Epithelial cell of prostate (primary cell): Measurements from ENCODE around the gene AP2S1.
"Not testable (repeated sequence)": the region's sequence is repeated elsewhere in the genome, so short reads cannot be mapped to it uniquely, and the experiment has no call there.

Experiments used
- DNase-seq: peaks from one replicate; pipeline ENCODE4 v3.0.0-alpha.2; 2011; ENCODE audit warnings: low read depth, low spot score
- H3K27ac ChIP-seq: fragments of 450-650 bp; 2 replicates; pipeline ENCODE4 v1.5.1; 2017; ENCODE audit warnings: mild to moderate bottlenecking

The AP2S1 gene

DNA sequence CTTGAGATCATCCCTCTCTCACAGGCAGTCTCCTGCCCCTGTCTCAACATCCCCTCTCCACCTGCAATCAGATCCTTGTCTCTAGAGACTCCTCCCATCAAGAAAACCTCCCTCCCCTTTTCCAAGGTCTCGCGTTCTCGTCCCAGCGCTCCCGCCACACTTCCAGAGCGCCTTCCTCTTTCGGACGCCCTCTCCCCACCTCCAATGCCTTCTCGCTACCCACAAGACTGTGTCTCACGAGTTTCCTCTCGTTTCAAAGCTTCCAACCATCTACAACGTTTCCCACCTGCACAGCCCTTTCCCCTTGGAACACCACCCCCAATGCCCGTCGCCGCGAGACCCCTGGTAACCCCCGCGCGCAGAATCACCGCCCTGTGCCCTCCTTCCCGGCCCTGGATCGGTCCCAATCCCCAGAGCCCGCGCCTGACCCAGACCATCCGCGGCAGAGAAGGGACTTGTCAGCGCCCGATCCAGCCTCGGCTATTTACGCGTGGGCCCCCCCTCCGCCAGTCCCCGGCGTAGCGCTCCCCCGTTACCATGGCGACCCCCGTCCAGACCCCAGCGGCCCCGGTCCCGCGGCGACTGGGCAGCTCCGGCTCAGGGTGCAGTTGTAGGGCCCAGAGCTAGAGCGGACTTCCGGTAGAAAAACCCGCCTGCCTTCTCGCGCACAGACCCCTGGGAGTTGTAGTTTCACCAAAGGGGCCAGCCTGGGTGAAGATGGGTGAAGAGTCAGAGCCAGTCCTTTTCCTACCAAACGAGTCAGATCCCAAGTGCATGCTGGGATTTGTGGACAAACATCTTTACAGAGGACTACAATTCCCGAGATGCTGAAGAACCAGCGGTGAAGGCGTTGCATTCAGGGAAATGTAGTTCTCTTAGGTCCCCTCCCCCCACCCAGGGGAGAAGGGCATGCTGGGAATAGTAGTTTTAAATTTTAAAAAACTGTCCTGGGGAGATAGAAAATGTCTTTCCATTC lies at the start of gene AP2S1:
Gene AP2S1 (minus strand): TSS at position 619 of the 976 bp plus-strand sequence. CDS start 80 bp downstream, at position 539.
- peak within 1 kb of the TSS; percentile 93 for H3K27ac ChIP-seq
- DNase-seq: peak; percentile 97

DNA sequence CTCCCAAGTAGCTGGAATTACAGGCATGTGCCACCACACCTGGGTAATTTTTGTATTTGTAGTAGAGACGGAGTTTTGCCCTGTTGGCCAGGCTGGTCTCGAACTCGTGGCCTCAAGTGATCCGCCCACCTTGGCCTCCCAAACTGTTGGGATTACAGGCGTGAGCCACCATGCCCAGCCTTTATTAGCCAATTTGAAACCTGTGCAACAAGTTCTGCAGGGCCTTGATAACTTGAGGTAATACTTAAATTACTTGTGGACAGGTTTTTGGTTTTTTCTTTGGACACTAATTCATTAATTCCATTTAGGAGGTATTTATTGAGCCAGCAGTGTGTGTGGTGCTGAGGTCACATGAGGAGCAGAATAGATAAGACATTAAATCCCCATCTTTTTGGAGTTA lies 49.7 kb upstream of the AP2S1 start:
- peak overlapping the region; percentile 91 for H3K27ac ChIP-seq
- DNase-seq: no peak

DNA sequence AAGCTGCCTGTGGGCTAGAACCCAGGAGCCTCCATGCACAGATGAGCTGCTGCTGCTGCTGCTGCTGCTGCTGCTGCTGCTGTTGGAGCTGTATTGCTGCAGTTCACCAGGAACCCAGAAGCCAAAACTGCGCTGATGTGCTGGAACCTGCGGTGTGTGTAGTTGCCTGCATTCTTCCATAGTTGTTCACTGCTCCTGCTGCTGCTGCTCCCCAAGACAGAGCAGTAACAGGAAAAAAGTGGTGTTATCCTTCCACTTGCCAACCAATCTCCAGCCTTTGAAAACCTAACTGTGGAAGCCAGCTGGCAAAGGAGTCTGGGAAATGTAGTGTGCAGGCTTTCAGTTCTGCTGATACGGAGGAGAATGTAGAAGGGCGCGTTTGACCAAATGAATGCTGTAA lies 48.1 kb upstream of the AP2S1 start:
- H3K27ac ChIP-seq: peak overlapping the region; percentile 91
- DNase-seq: no peak

DNA sequence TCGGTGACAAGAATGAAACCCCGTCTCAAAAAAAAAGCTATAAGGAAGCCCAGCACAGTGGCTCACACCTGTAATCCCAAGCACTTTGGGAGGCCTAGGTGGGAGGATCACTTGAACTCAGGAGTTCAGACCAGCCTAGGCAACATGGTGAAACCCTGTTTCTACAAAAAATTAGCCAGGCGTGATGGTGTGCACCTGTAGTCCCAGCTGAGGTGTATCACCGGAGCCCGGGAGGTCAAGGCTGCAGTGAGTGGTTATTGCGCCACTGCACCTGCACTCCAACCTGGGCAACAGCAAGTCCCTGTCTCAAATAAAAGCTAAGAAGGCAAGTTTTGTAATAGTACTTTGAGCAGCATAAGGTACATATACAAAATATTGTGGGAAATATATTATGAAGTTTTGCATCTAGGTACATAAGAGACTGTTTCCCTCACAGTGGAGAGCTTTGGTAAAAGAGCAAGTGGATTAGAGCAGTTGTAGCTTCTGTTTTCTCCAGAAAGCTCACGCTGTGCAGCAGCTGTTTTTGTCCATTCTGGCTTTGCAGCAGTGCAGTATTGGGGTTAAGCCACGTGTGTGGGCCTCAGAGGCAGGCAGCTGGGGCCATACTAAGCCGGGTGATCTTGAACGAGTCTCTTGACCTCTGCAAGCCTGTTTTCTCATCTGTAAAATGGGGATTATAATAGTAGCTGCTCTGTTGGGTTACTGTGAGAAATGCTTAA lies 45.6 kb upstream of the AP2S1 start:
- H3K27ac ChIP-seq: no peak overlapping the region
- DNase-seq: no peak

DNA sequence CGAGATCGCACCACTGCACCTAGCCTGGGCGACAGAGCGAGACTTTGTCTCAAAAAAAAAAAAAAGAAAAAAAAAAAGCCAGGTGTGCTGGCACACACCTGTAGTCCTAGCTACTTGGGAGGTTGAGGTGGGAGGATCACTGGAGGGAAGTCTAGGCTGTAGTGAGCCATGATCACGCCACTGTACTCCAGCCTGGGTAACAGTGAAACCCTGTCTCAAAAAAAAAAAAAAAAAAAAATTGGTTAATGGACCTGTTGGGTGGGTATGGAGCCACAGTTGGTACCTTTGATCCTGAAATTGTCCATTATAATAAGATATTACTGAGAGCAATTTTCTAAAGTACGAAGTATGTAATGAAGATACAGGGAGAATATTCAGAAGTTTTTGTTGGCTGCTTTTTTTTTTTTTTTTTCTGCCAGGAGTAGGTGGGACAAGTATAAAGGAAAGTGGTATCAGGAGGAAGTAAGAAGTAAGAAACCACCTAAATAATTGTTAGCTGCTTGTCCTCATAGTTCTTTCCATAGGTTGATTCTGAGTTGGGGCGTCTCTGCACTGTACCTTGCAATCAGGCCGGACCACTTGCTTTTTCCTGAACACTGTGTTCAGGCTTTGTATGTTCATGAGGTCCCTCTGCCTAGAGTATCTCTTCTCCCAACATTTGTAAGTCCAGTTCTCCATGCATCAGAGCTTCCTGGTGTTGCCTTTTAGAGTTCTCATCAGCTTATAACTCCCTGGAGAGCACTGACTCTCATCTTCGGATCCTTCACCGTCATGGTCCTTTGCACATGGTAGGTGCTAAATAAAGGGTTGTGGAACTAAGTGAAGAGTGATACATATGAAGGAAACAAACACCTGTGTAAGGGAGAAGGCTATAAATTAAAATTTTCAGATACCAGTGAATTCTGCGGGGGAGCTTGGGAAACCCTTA lies 41.9 kb upstream of the AP2S1 start:
- DNase-seq: no peak
- peak overlapping the region; percentile 70 for H3K27ac ChIP-seq

DNA sequence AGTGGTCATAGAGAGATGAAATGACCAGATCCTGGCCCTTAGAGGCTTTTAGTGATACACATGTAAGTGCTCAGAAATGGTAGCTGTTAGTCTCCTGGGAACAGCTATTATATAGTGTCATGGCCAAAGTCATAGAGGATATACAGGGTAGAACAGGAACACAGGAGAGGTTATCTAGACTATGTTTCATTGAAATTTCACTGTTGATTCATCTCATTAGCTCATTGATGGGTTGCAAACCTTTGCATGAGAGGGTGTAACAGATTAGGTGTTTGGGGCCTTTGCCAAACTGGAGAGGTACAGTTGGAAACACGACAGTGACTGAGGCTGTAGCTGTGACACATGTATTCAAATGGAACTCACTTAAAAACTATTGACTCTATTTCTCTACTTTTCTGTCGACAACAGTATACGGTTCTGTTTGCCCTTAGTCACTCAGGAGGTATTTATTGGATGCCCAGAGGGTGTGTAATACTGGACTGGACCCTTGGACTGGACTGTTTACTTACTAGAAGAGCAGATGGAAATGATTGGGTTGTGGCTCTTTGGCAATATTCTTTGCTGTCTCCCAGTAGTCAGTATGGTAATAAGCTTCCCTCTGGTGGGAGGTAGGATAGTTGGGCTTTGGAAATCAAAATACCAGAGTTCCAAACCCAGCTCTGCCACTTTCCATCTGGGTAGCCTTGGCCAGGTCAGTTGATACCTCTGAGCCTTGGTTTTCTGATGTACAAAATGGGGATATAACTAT lies 40.0 kb upstream of the AP2S1 start:
- DNase-seq: peak; percentile 27
- peak overlapping the region; percentile 84 for H3K27ac ChIP-seq

DNA sequence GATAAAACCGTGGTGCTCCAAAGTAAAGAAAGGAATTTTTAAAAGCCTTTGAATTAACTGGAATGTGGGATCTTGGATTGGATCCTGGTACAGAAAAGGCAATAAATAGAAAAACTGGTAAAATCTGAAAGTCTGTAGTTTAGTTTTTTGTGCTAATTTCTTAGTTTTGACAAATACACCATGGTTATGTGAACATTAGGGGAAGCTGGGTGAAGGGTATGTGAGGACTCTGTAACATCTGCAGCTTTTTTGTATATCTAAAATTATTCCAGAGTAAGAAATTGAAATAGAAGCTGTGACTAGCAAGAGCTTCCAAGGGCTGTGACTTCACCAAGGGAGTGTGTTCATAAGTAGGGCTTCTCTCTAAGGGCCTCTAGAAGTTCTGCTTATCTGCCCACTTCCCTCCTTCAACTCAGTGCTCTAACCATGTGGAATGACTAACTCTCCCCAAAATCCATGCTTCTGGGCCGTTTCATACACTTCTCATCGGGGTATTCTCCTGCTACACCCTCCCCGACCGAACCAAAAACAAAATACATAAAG lies 36.7 kb upstream of the AP2S1 start:
- DNase-seq: no peak

DNA sequence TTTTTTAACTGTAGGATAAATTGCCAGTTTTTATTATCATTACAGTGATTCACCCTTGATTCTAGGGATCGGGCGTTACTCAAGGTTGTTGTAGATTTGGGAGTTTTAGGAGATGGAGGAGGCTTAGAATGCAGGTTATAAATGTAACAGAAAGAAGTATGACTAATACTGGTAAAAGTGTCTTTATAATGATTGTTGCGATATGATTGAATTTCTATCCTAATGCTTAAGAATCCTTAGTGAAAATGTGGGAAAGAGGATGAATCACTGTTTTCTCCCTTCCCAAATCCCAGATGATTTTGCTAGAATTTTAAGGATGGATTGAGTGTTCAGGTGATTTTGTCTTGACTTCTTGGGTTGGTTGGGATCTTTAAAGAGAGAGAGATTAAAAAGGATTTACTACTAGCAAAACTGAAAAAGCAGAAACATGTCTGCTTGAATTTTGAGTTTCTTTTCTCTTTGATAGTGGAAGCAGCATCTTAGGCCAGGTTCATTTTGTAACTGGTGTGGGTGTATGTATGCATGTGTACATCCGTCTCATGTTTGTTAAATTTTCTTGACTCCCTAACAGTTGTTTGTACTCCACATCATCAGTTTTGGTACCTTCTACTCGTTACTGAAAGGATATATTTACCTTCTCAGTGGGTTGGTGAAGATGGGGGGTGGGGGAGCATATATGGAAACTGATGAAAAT lies 36.0 kb upstream of the AP2S1 start:
- no peak for DNase-seq
- no peak overlapping the region for H3K27ac ChIP-seq

More for the DNA sequence above, 36.7 kb upstream of the AP2S1 start:
- H3K27ac ChIP-seq: no peak overlapping the region

DNA sequence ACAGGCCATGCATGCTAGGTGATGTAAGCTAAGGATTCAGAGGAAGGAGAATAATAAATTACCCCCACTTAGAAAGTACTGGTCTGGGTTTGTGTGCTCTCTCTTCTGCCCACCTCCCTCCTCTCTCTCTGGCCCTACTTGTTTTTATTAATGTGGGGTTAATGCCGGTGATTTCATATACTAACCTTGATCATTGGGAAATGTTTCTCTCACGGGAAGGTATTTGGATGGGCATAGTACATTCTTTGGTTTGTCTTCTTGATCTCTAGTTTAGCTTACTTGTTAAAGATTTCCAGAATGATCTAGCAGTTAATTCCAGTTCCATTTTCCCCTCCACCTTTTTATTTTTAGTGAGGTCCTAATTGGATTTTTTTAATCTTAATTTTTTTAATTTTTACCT lies 34.8 kb upstream of the AP2S1 start:
- H3K27ac ChIP-seq: no peak overlapping the region
- no peak for DNase-seq

DNA sequence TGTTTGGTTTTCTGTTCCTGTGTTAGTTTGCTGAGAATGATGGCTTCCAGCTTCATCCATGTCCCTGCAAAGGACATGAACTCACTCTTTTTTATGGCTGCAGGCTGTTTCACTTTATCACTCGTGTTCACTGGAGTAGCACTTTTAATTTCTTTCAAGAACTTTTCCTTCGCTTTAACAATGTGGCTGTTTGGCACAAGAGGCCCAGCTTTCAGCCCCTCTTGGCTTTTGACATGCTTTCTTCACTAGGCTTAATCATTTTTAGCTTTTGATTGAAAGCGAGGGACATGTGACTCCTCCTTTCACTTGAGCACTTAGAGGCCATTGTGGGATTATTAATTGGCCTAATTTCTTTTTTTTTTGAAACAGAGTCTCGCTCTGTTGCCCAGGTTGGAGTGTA lies 32.1 kb upstream of the AP2S1 start:
- DNase-seq, H3K27ac ChIP-seq: not testable (repeated sequence)

DNA sequence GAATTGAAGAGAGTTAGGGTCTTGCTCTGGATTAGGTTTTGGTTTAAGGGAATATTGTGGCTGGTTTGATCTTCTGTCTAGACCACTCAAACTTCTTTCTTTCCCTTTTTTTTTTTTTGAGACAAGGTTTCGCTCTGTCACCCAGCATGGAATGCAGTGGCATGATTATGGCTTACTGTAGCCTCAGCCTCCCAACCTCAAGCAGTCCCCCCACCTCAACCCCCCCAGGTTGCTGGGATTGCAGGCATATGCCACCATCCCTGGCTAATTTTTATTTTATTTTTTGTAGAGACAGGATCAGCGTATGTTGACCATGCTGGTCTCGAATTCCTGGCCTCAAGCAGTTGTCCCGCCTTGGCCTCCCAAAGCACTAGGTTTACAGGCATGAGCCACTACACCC lies 31.4 kb upstream of the AP2S1 start:
- no peak overlapping the region for H3K27ac ChIP-seq
- no peak for DNase-seq

DNA sequence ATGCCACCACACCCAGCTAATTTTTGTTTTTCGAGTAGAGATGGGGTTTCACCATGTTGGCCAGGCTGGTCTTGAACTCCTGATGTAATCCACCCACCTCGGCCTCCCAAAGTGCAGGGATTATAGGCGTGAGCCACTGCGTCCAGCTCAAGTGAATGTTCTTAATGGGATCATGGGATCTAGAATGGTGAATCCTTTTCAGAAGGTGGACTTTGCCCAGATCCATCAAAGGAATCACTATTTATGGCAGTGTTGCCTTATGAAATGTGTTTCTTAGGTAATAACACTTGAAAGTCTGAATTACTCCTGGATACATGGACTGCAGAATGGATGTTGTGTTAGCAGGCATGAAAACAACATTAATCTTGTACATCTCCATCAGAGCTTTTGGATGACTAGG lies 30.4 kb upstream of the AP2S1 start:
- DNase-seq: no peak
- no peak overlapping the region for H3K27ac ChIP-seq

DNA sequence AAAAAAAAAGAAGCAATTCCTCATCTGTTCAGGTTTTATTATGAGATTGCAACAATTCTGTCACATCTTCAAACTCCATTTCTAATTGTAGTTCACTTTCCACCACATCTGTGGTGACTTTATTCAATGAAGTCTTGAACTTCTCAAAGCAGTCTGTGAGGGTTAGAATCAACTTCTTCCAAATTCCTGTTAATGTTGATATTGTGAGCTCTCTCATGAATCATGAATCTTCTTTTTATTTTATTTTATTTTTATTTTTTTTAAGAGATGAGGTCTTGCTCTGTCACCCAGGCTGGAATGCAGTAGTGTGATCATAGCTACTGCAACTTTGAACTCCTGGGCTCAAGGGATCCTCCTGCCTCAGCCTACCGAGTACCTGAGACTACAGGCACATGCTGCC lies 29.8 kb upstream of the AP2S1 start:
- H3K27ac ChIP-seq: no peak overlapping the region
- DNase-seq: no peak

DNA sequence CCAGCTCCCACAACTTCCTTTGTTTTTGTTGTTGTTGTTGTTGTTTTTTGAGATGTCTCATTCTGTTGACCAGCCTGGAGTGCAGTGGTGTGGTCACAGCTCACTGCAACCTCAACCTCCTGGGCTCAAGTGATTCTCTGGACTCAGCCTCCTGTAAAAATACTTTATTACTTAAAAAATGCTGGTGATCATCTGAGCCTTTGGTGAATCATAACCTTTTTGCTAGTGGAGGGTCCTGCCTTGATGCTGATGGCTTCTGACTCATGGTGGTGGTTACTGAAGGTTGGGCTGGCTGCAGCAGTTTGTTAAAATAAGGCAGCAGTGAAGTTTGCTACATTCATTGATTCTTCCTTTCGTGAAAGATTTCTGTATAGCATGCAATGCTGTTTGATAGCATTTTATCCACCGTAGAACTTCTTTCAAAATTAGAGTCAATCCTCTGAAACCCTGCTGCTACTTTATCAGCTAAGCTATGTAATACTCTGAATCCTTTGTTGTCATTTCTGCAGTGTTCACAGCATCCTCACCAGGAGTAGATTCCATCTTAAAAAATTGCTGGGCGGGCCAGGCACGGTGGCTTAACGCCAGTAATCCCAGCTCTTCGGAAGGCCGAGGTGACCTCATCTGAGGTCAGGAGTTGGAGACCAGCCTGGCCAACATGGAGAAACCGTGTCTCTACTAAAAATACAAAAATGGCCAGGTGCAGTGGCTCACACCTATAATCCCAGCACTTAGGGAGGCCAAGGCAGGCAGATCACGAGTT lies 28.1 kb upstream of the AP2S1 start:
- peak overlapping the region; percentile 4 for H3K27ac ChIP-seq
- DNase-seq: no peak

DNA sequence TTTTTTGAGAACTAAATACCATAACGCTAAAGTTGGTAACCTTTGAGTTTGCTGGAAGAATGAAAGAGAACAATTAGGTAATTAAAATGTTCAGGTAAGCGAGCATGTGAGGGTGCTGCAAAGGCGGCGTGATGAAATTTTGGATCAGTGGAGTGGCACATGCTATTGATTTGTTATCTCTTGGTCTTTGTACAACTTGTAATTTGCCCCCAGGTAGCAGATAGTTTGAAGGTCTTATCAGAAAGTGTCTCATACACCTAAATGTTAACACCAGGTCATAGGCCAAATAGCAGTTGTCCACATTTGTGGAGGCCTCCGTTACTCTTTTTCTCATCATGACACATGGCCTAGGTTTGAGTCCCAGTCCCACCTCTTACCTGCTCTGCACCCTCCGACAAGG lies 25.0 kb upstream of the AP2S1 start:
- peak overlapping the region; percentile 68 for H3K27ac ChIP-seq
- DNase-seq: no peak

DNA sequence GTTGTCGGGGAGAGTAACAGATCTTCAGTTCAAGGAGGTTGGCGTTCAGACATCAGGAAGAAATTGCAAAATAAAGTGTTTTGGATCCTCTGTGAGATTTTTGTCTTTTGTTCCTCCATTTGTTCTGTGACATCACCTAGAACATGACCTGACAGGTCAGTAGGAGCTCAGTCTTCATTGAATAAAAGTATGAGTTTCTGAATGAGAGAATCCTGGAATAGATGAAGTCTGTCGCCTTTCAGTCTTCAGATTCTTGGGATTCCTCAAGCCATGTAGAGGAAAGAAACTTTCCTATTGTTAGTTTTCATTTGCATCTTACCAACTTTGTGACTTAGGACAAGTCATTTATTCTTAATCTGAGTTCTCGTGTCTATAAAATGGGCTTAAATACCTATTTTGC lies 24.6 kb upstream of the AP2S1 start:
- DNase-seq: no peak
- peak overlapping the region; percentile 68 for H3K27ac ChIP-seq

DNA sequence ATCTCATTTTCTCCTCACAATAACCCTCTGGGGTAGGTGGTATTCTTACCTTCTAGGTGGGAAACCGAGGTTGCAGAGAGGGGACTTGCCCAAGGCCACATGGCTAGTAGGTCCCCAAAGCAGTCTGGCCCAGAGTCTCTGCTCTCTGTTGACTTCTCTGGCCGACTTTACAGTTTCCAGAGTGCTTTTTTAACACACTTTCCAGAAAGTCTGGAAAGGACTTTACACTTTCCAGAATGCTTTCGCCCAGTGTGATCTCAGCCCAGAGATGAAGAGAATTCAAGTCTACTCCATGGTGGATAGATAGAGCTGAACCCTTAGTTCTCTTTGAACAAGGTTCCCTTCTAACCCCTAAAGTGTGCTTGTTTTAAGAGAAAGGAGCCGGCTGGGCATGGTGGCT lies 22.3 kb upstream of the AP2S1 start:
- no peak for DNase-seq
- peak overlapping the region; percentile 68 for H3K27ac ChIP-seq

DNA sequence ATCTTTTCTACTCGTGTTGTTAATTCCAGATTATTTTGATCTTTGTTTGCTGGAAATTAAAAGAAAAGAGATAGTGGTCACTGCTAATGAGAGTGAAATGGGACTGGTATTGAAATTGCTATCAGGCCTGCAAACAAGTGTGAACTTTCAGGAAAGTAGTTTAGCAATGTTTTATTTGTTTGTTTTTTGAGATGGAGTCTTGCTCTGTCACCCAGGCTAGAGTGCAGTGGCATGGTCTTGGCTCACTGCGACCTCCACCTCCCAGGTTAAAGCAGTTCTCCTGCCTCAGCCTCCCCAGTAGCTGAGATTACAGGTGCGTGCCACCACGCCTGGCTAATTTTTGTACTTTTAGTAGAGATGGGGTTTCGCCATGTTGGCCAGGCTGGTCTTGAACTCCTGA lies 20.5 kb upstream of the AP2S1 start:
- H3K27ac ChIP-seq, DNase-seq: not testable (repeated sequence)
